ENCODE measurements around the gene MEMO1.

Gene MEMO1

GRCh38 chr2:31957354-31958139 lies 53.3 kb downstream of the MEMO1 start:
- TF ChIP-seq CTCF (IDR thresholded peaks at IDR 0.05): no peak

- TF ChIP-seq CTCF (IDR thresholded peaks at IDR 0.05): no peak
Observed at GRCh38 chr2:31956312-31956711, 54.5 kb downstream of the MEMO1 start.

DNA sequence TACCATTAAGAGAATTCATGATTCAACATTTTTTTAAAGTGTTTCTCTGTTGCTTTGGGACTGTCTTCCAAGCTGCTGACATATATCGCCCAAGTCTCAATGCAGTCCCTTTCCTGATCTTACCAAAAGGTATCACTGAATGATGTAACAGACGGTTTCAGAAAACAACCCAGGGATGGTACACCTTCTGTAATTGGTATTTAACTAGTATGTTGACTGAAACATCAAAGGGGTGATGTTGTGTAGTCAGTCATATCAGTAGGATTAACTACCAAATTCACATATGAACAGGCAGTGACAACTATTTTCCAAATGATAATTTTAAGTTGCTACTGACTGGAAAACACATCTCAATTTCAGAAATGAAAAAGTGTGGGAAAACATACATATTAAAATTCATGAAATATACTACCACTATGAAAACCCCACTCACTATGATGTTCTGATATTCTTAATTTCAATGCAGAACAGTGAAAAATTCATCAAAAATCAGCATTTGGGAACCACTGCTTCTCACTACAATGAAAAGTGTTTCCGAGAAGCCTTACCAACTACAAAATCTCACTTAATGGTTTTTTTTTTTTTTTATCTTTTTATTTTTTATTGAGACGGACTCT lies 59.8 kb downstream of the MEMO1 start:
- TF ChIP-seq CTCF (IDR thresholded peaks at IDR 0.05): no peak

GRCh38 chr2:31947871-31948270 lies 62.9 kb downstream of the MEMO1 start:
- TF ChIP-seq CTCF (IDR thresholded peaks at IDR 0.05): no peak

DNA sequence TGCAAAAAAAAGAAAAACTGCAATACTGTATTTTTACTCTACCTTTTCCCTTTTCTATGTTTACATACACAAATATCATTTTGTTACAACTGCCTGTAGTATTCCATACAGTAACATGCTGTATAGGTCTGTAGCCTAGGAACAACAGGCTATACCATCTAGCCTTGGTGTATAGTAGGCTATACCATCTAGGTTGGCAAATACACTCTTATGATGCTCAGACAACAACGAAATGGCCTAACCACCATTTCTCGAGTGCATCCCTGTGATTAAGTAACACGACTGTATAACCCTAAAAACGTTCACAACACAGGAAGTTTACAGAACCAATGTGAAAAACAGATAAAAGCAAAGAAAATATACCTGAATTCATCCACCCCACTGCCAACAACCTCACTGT lies 64.0 kb downstream of the MEMO1 start:
- TF ChIP-seq CTCF (IDR thresholded peaks at IDR 0.05): no peak

DNA sequence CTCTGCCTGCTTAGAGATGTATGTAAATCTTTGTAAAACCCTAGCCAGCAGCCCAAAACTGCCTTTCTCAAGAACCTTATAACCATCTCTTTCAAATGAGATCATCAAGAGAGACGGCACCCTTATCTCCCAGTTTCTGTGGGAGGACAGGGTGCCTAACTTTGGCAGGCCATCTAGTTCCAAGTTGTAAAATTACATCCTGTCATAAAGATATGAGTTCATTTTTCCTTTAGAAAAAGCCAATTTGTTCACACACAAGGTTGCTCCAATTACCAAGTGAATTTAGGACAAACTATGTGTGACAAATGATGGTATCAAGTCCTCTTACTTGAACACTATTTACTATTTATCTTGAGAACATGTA lies 65.3 kb downstream of the MEMO1 start:
- TF ChIP-seq CTCF (IDR thresholded peaks at IDR 0.05): no peak

- no peak for TF ChIP-seq CTCF (IDR thresholded peaks at IDR 0.05)
Observed at GRCh38 chr2:31944828-31945571, 65.8 kb downstream of the MEMO1 start.

Data from LNCAP (cell line).